Ovary (tissue), 9 donors: ENCODE data around the gene LDLRAD4. TPM values are rescaled to one million over a fixed set of nuclear protein-coding genes. Genes with fewer than 3 reads are reported as not detected.

Source experiments
- DNase-seq, 5 donors: peaks; one replicate each; pipeline ENCODE4 v3.0.0-alpha.2; 2019 to 2020
- H3K27ac ChIP-seq, 2 donors: fragments of 200-600 bp; one replicate each; pipeline versions ENCODE4 v1.5.1 to v1.8.0; 2019 to 2022
- H3K27me3 ChIP-seq: fragments of 200-600 bp; one replicate; pipeline ENCODE4 v1.8.0; 2022
- H3K36me3 ChIP-seq: fragments of 200-600 bp; sonication (generic); one replicate; pipeline ENCODE4 v1.5.1; 2019
- H3K4me1 ChIP-seq: one replicate; pipeline ENCODE4 v1.8.1; 2013; ENCODE audit warnings: mild to moderate bottlenecking, moderate library complexity; ENCODE audit not compliant: insufficient read depth
- H3K4me3 ChIP-seq: fragments of 200-600 bp; sonication (generic); one replicate; pipeline ENCODE4 v1.5.1; 2017
- H3K9me3 ChIP-seq, 2 donors: fragments of 200-600 bp in 1 of 2; sonication (generic) in 1 of 2; one replicate each; pipeline versions ENCODE4 v1.5.1 to v1.8.1; 2013 to 2019; ENCODE audit warnings: mild to moderate bottlenecking in 1 of 2, moderate library complexity in 1 of 2
- EP300 ChIP-seq: sonication (generic); formaldehyde crosslinking; IDR thresholded peaks from one replicate; pipeline ENCODE4 v1.6.1; 2017; ENCODE audit warnings: antibody characterized with exemption
- POLR2A ChIP-seq: fragments of 450-650 bp; IDR thresholded peaks from one replicate; pipeline ENCODE4 v1.6.1; 2017; ENCODE audit warnings: antibody characterized with exemption, mild to moderate bottlenecking, moderate library complexity
- WGBS, 3 donors: extraction: QIAGEN DNeasy Blood & Tissue Kit in 1 of 3; methylation state at CpG; one replicate each; pipeline versions ENCODE4 v1.1.5 to v1.1.7; 2013 to 2017; 5-methylcytosine and 5-hydroxymethylcytosine counted together
- intact Hi-C, 4 donors: fragments of 100-400 bp; cut with DNase I; formaldehyde crosslinking; loops; one replicate each; pipeline versions ENCODE4 v1.11.0 to v1.15.1; 2022 to 2023
- polyA plus RNA-seq, 2 donors: library from polyadenylated mRNA; stranded (reverse); fragments of 200-250 nt in 1 of 2; fragments of 350-450 nt in 1 of 2; fragmentation: Illumina TruSeq in 1 of 2; extraction: RNeasy Lipid Tissue Mini Kit (QIAGEN cat#74804) in 1 of 2; gene quantifications; one replicate each; pipeline ENCODE4 v1.2.3, GENCODE V29; 2013 to 2014
- total RNA-seq, 7 donors: library from RNA; depleted of rRNA in 2 of 7; stranded (reverse); fragments of >200 nt in 2 of 7; fragmentation: NEBNext Ultra II Directional in 3 of 7; extraction: Animal tissue kit (Norgen Biotek cat#: 25700) in 3 of 7; gene quantifications; one replicate each; pipeline versions ENCODE4 v1.1.0 to v1.2.4, GENCODE V29; 2016 to 2023
- TF ChIP-seq, protein P1 (sequence below), 3 donors: fragments of 450-650 bp in 2 of 3; fragments of 200-600 bp in 1 of 3; IDR thresholded peaks; one replicate each; pipeline versions ENCODE4 v1.5.1 to v1.8.0; 2016 to 2022; ENCODE audit warnings: antibody characterized with exemption in 3 of 3, mild to moderate bottlenecking in 1 of 3
- donor health status: DM: no; HTN: no; CAD: no; lungs with moderate emphysema.
- donor health status: DM: no; HTN: no; CAD: no.
- donor health status: Bipolar disorder and iron deficiency.
- donor health status: DM: yes; HTN: yes; CAD: no.
- donor health status: DM: no; HTN: no; CAD: no.
- donor health status: DM: yes; HTN: yes; CAD: no.

Gene LDLRAD4
- total and polyA plus RNA-seq, 9 donors = 2.3 to 31.6 (median 8.3) TPM

DNA sequence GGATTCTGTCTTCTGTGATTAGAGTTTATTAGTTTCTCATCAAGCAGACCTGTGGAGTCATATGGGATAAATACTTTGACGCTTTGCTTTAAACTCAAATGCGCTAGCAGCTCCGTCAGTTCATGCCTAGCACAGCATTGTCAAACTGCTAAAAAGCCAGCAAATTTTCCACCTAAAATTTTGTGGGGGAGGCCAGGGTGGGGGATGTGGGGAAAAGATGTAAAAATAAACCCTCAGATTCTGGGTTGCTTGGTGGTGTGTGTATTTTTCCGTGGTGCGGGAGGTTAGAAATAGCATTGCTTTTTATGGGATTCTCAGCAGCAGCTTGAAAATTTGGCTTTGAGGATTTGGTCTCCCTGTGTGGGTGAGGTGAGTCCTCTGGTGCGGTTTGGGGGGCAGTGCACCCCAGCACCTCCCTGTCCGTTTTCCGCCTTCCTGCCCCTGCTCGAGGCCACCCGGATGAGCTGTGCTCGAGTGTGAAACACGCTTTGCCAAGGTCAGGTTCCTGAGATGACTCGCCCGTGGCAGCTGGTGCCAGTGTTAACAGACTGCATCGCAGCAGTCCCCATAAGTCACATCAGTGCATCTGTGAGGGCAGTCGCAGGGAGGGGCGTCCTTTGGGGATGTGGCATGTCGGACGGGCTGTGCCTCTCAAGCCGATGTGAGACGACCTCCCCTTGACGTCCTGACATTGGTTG is 65.9 kb downstream of the LDLRAD4 start:
- WGBS, 3 donors = 67 to 87% (median 77%) methylated on average over 22 of the region's 22 CpGs
- H3K4me3 ChIP-seq = no peak overlapping the region
- no peaks in the 10 kb centered on the region for H3K9me3 ChIP-seq
- H3K27me3 ChIP-seq = no peaks in the 10 kb centered on the region
- intact Hi-C loops = no loop called here
- H3K4me1 ChIP-seq = no peaks in the 10 kb centered on the region
- TF ChIP-seq EP300 (no peak), POLR2A (no peak)
- TF ChIP-seq, protein P1, sequence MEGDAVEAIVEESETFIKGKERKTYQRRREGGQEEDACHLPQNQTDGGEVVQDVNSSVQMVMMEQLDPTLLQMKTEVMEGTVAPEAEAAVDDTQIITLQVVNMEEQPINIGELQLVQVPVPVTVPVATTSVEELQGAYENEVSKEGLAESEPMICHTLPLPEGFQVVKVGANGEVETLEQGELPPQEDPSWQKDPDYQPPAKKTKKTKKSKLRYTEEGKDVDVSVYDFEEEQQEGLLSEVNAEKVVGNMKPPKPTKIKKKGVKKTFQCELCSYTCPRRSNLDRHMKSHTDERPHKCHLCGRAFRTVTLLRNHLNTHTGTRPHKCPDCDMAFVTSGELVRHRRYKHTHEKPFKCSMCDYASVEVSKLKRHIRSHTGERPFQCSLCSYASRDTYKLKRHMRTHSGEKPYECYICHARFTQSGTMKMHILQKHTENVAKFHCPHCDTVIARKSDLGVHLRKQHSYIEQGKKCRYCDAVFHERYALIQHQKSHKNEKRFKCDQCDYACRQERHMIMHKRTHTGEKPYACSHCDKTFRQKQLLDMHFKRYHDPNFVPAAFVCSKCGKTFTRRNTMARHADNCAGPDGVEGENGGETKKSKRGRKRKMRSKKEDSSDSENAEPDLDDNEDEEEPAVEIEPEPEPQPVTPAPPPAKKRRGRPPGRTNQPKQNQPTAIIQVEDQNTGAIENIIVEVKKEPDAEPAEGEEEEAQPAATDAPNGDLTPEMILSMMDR (IDR thresholded peaks at IDR 0.05) = no peak
- H3K27ac ChIP-seq = no peak overlapping the region
- H3K36me3 ChIP-seq = no peaks in the 10 kb centered on the region
- DNase-seq = no peak

DNA sequence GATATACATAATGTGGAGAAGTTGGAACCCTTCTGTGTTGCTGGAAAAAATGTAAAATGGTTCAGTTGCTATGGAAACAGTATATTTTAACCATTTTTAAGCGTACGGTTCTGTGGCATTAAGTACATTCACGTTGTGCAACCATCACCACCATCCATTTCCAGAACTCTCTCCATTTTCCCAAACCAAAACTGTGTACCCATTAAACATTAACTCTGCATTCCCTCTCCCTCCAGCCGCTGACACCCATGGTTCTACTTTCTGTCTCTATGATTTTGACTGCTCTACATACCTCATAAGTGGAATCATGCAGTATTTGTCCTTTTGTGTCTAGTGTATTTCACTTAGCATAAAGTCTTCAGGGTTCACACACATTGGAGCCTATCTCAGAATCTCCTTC is 67.3 kb downstream of the LDLRAD4 start:
- H3K4me3 ChIP-seq = no peak overlapping the region
- TF ChIP-seq POLR2A (no peak), EP300 (no peak)
- TF ChIP-seq, protein P1 (IDR thresholded peaks at IDR 0.05) = no peak
- 88 to 95% (median 90%) methylated on average over 4 of the region's 4 CpGs for WGBS, 3 donors
- H3K4me1 ChIP-seq = no peaks in the 10 kb centered on the region
- no peaks in the 10 kb centered on the region for H3K9me3 ChIP-seq
- no peaks in the 10 kb centered on the region for H3K27me3 ChIP-seq
- DNase-seq = no peak
- H3K36me3 ChIP-seq = no peaks in the 10 kb centered on the region
- intact Hi-C loops = no loop called here
- no peak overlapping the region for H3K27ac ChIP-seq

- intact Hi-C loops = no loop called here
- Histone ChIP-seq H3K4me1 (no peaks in the 10 kb centered on the region), H3K4me3 (no peak overlapping the region), H3K9me3 (no peaks in the 10 kb centered on the region), H3K36me3 (no peaks in the 10 kb centered on the region), H3K27ac (no peak overlapping the region), H3K27me3 (no peaks in the 10 kb centered on the region)
- no peak for DNase-seq
- no peak for TF ChIP-seq POLR2A
- TF ChIP-seq EP300 = no peak
- TF ChIP-seq, protein P1 (IDR thresholded peaks at IDR 0.05) = no peak
- 93 to 97% (median 95%) methylated on average over 14 of the region's 14 CpGs for WGBS, 3 donors
Observed at GRCh38 chr18:13286456-13287125, 68.0 kb downstream of the LDLRAD4 start.

- no peak overlapping the region for H3K4me3 ChIP-seq
- no peaks in the 10 kb centered on the region for H3K36me3 ChIP-seq
- no peak overlapping the region for H3K27ac ChIP-seq
- intact Hi-C loops = no loop called here
- H3K4me1 ChIP-seq = no peaks in the 10 kb centered on the region
- 71 to 81% (median 76%) methylated on average over 6 of the region's 6 CpGs for WGBS, 3 donors
- no peaks in the 10 kb centered on the region for H3K9me3 ChIP-seq
- H3K27me3 ChIP-seq = no peaks in the 10 kb centered on the region
- no peak for DNase-seq
- TF ChIP-seq, protein P1 (IDR thresholded peaks at IDR 0.05) = no peak
- TF ChIP-seq POLR2A (no peak), EP300 (no peak)
Observed at GRCh38 chr18:13287372-13287771, 68.8 kb downstream of the LDLRAD4 start.
